Liver (tissue), 9 donors: ENCODE results near the gene CACNG4. TPM values are rescaled to one million over a fixed set of nuclear protein-coding genes. Genes with fewer than 3 reads are reported as not detected.

ENCODE experiments used
- DNase-seq: peaks from one replicate; pipeline ENCODE4 v3.0.0-alpha.2; 2017; ENCODE audit warnings: low spot score
- H3K27ac ChIP-seq, 2 donors: one replicate each; pipeline ENCODE4 v1.7.0; 2013; ENCODE audit warnings: inconsistent platforms in 2 of 2, low read length in 2 of 2, control low read depth in 1 of 2, low read depth in 1 of 2, mild to moderate bottlenecking in 1 of 2
- H3K27me3 ChIP-seq, 4 donors: one replicate each; pipeline versions ENCODE4 v1.6.1 to v1.7.0; 2013; ENCODE audit warnings: low read length in 3 of 4, inconsistent platforms in 1 of 4, mild to moderate bottlenecking in 1 of 4, moderate library complexity in 1 of 4; ENCODE audit not compliant: control insufficient read depth in 4 of 4, insufficient read depth in 4 of 4
- H3K36me3 ChIP-seq, 4 donors: one replicate each; pipeline versions ENCODE4 v1.6.1 to v1.7.0; 2013; ENCODE audit warnings: low read length in 3 of 4, mild to moderate bottlenecking in 3 of 4, low read depth in 1 of 4, moderate library complexity in 1 of 4; ENCODE audit not compliant: control insufficient read depth in 4 of 4, insufficient read depth in 3 of 4
- H3K4me1 ChIP-seq, 4 donors: one replicate each; pipeline versions ENCODE4 v1.6.1 to v1.7.0; 2013; ENCODE audit warnings: low read length in 3 of 4, mild to moderate bottlenecking in 3 of 4, moderate library complexity in 1 of 4; ENCODE audit not compliant: control insufficient read depth in 4 of 4, insufficient read depth in 4 of 4
- H3K4me3 ChIP-seq, 3 donors: one replicate each; pipeline versions ENCODE4 v1.6.1 to v1.7.0; 2013; ENCODE audit warnings: low read length in 3 of 3, control low read depth in 1 of 3, low read depth in 1 of 3, mild to moderate bottlenecking in 1 of 3
- H3K9ac ChIP-seq, 2 donors: one replicate each; pipeline ENCODE4 v1.7.0; 2013; ENCODE audit warnings: low read length in 2 of 2, mild to moderate bottlenecking in 2 of 2, moderate library complexity in 2 of 2, control low read depth in 1 of 2, low read depth in 1 of 2
- H3K9me3 ChIP-seq, 4 donors: one replicate each; pipeline versions ENCODE4 v1.6.1 to v1.7.0; 2013; ENCODE audit warnings: low read length in 3 of 4; ENCODE audit not compliant: control insufficient read depth in 4 of 4
- ATF3 ChIP-seq: IDR thresholded peaks from 2 replicates; pipeline ENCODE4 v1.6.1; 2016; ENCODE audit warnings: antibody characterized with exemption
- EGR1 ChIP-seq, 2 donors: IDR thresholded peaks; 2 replicates each; pipeline ENCODE4 v1.6.1; 2016 to 2018; ENCODE audit warnings: antibody characterized with exemption in 2 of 2, low read depth in 2 of 2
- FOXA1 ChIP-seq: IDR thresholded peaks from 2 replicates; pipeline ENCODE4 v1.6.1; 2016; ENCODE audit warnings: antibody characterized with exemption
- FOXA2 ChIP-seq: IDR thresholded peaks from 2 replicates; pipeline ENCODE4 v1.6.1; 2016; ENCODE audit warnings: antibody characterized with exemption
- GABPA ChIP-seq, 2 donors: IDR thresholded peaks in 1 of 2; conservative IDR thresholded peaks in 1 of 2; 2 replicates each; pipeline ENCODE4 v1.6.1; 2016; ENCODE audit warnings: antibody characterized with exemption in 2 of 2, mild to moderate bottlenecking in 1 of 2, moderate library complexity in 1 of 2
- HNF4A ChIP-seq, 2 donors: conservative IDR thresholded peaks; 2 replicates each; pipeline ENCODE4 v1.6.1; 2016; ENCODE audit warnings: antibody characterized with exemption in 2 of 2, mild to moderate bottlenecking in 2 of 2
- HNF4G ChIP-seq: IDR thresholded peaks from 2 replicates; pipeline ENCODE4 v1.6.1; 2016; ENCODE audit warnings: antibody characterized with exemption
- JUND ChIP-seq, 2 donors: IDR thresholded peaks; 2 replicates each; pipeline ENCODE4 v1.6.1; 2016; ENCODE audit warnings: antibody characterized with exemption in 2 of 2
- MAX ChIP-seq: IDR thresholded peaks from 2 replicates; pipeline ENCODE4 v1.6.1; 2016; ENCODE audit warnings: antibody characterized with exemption
- RAD21 ChIP-seq, 2 donors: IDR thresholded peaks; 2 replicates each; pipeline ENCODE4 v1.6.1; 2016; ENCODE audit warnings: antibody characterized with exemption in 2 of 2, mild to moderate bottlenecking in 2 of 2
- REST ChIP-seq: IDR thresholded peaks from 2 replicates; pipeline ENCODE4 v1.6.1; 2016; ENCODE audit warnings: antibody characterized with exemption, mild to moderate bottlenecking
- RXRA ChIP-seq, 2 donors: IDR thresholded peaks; 2 replicates each; pipeline ENCODE4 v1.6.1; 2017 to 2018; ENCODE audit warnings: antibody characterized with exemption in 2 of 2, mild to moderate bottlenecking in 1 of 2
- SP1 ChIP-seq: IDR thresholded peaks from 2 replicates; pipeline ENCODE4 v1.6.1; 2018; ENCODE audit warnings: antibody characterized with exemption, mild to moderate bottlenecking
- TAF1 ChIP-seq: conservative IDR thresholded peaks from 2 replicates; pipeline ENCODE4 v1.6.1; 2016; ENCODE audit warnings: antibody characterized with exemption, mild to moderate bottlenecking
- YY1 ChIP-seq: IDR thresholded peaks from 2 replicates; pipeline ENCODE4 v1.6.1; 2016; ENCODE audit warnings: antibody characterized with exemption, mild to moderate bottlenecking
- ZBTB33 ChIP-seq: IDR thresholded peaks from 2 replicates; pipeline ENCODE4 v1.6.1; 2016; ENCODE audit warnings: antibody characterized with exemption
- WGBS: extraction: QIAGEN DNeasy Blood & Tissue Kit; methylation state at CpG from one replicate; pipeline ENCODE4 v1.1.7; 2013; 5-methylcytosine and 5-hydroxymethylcytosine counted together
- polyA plus RNA-seq, 2 donors: library from polyadenylated mRNA; stranded (reverse) in 1 of 2; unstranded in 1 of 2; fragments of 200-250 nt in 1 of 2; fragments of >200 nt in 1 of 2; fragmentation: Nextera tagmentation in 1 of 2; extraction: Ambion mirVana in 1 of 2; gene quantifications; one replicate each; pipeline versions ENCODE4 v1.2.1 to v1.2.3, GENCODE V29; 2013 to 2015
- total RNA-seq, 2 donors: library from RNA; depleted of rRNA; stranded (reverse); fragments of >200 nt; gene quantifications; one replicate each; pipeline ENCODE4 v1.2.3, GENCODE V29; 2014
- donor health status: healthy.
- donor health status: healthy.
- donor health status: healthy.
- donor health status: healthy.
- donor health status: healthy.

CACNG4 gene
- total and polyA plus RNA-seq, 4 donors: 0.02 to 0.09 (median 0.08) TPM; not detected in 1

GRCh38 chr17:66964930-66965800 is 658 bp downstream of the CACNG4 start:
- 3% methylated on average over 92 of the region's 92 CpGs for WGBS
- Histone ChIP-seq H3K9me3 (no peaks in the 10 kb centered on the region), H3K27me3 (peaks cover 0 to 9% (median 3%) of the 10 kb centered on the region in 4 donors), H3K27ac (no peak overlapping the region), H3K9ac (no peak overlapping the region), H3K4me3 (peak overlapping the region in 1 of 3 donors; percentile 47), H3K36me3 (no peaks in the 10 kb centered on the region), H3K4me1 (peaks cover 7 to 20% (median 11%) of the 10 kb centered on the region in 4 donors)
- no peak for TF ChIP-seq JUND (IDR thresholded peaks at IDR 0.05)
- DNase-seq: no peak

- H3K4me3 ChIP-seq: peak overlapping the region in 2 of 3 donors; percentile 41 to 47
- 5% methylated on average over 36 of the region's 36 CpGs for WGBS
- H3K27me3 ChIP-seq: peaks cover 0 to 9% (median 3%) of the 10 kb centered on the region in 4 donors
- H3K4me1 ChIP-seq: peaks cover 7 to 20% (median 11%) of the 10 kb centered on the region in 4 donors
- H3K27ac ChIP-seq: no peak overlapping the region
- no peak for DNase-seq
- no peak for TF ChIP-seq ZBTB33
- TF ChIP-seq EGR1 (IDR thresholded peaks at IDR 0.05; ENCODE audit: low read depth in 2 of 2): no peak
- TF ChIP-seq REST: no peak
- TF ChIP-seq JUND (IDR thresholded peaks at IDR 0.05): no peak
- no peak for TF ChIP-seq YY1
- no peak for TF ChIP-seq FOXA2
- TF ChIP-seq TAF1: no peak
- TF ChIP-seq FOXA1: no peak
- no peak for TF ChIP-seq ATF3
- TF ChIP-seq RXRA (IDR thresholded peaks at IDR 0.05): no peak
- no peak for TF ChIP-seq HNF4G
- no peak for TF ChIP-seq MAX
- TF ChIP-seq RAD21 (IDR thresholded peaks at IDR 0.05): no peak
- TF ChIP-seq HNF4A (conservative IDR thresholded peaks at IDR 0.05): no peak
- no peak for TF ChIP-seq GABPA (IDR thresholded peaks at IDR 0.05 in 1 of 2, conservative IDR thresholded peaks at IDR 0.05 in 1 of 2)
- TF ChIP-seq SP1: no peak
- H3K9me3 ChIP-seq: no peaks in the 10 kb centered on the region
- H3K36me3 ChIP-seq: no peaks in the 10 kb centered on the region
- no peak overlapping the region for H3K9ac ChIP-seq
Measured at GRCh38 chr17:66965801-66966262, 1.3 kb downstream of the CACNG4 start.
